Endometrial microvascular endothelial cells (primary cell): ENCODE measurements around the gene EIF4H. TPM values are rescaled to one million over a fixed set of nuclear protein-coding genes. Genes with fewer than 3 reads are reported as not detected.
"Not testable (repeated sequence)": the region's sequence is repeated elsewhere in the genome, so short reads cannot be mapped to it uniquely, and the experiment has no call there.

Experiments used
- in situ Hi-C: cut with HindIII; loops from 2 replicates; pipeline ENCODE4 v1.10.0; 2017; ENCODE audit warnings: low sequenced_read_pairs, low pct_unique_long_range_greater_than_20kb; ENCODE audit errors: inconsistent ontology term
- total RNA-seq: library from RNA; depleted of rRNA; stranded (reverse); fragments of >200 nt; gene quantifications from one replicate; pipeline ENCODE4 v1.2.3, GENCODE V29; 2015; ENCODE audit errors: inconsistent ontology term

The EIF4H gene
- total RNA-seq, 1 donor from 2014 or later = 394 TPM

GRCh38 chr7:74193054-74193453 is 18.9 kb downstream of the EIF4H start:
- in situ Hi-C loops = loop anchor here (25.0 kb wide), 4 partner anchors 94 to 331 kb away; partner anchors contain the start of genes CLIP2, LIMK1 and TMEM270

GRCh38 chr7:74193913-74194312 is 19.8 kb downstream of the EIF4H start:
- in situ Hi-C loops = loop anchor here (25.0 kb wide), 4 partner anchors 93 to 332 kb away; partner anchors contain the start of genes CLIP2, LIMK1 and TMEM270

GRCh38 chr7:74194686-74195085 is 20.5 kb downstream of the EIF4H start:
- in situ Hi-C loops = loop anchor here (25.0 kb wide), 4 partner anchors 93 to 332 kb away; partner anchors contain the start of genes CLIP2, LIMK1 and TMEM270

GRCh38 chr7:74195139-74195860 is 21.1 kb downstream of the EIF4H start:
- in situ Hi-C loops = loop anchor here (25.0 kb wide), 4 partner anchors 92 to 333 kb away; partner anchors contain the start of genes CLIP2, LIMK1 and TMEM270

- in situ Hi-C loops = loop anchor here (25.0 kb wide), 4 partner anchors 91 to 334 kb away; partner anchors contain the start of genes CLIP2, LIMK1 and TMEM270
These were observed 22.0 kb downstream of the EIF4H start for GRCh38 chr7:74195968-74196654.

- in situ Hi-C loops = loop anchor here (25.0 kb wide), 4 partner anchors 90 to 335 kb away; partner anchors contain the start of genes CLIP2, LIMK1 and TMEM270
These were observed 23.4 kb downstream of the EIF4H start for GRCh38 chr7:74197449-74198124.

GRCh38 chr7:74199551-74200355 is 25.6 kb downstream of the EIF4H start:
- in situ Hi-C loops = loop anchor here (25.0 kb wide), 4 partner anchors 88 to 337 kb away; partner anchors contain the start of genes CLIP2, LIMK1 and TMEM270

- in situ Hi-C loops = no loop called here
These were observed 28.8 kb downstream of the EIF4H start for GRCh38 chr7:74202841-74203556.

GRCh38 chr7:74203956-74204618 is 29.9 kb downstream of the EIF4H start:
- in situ Hi-C loops = no loop called here

- in situ Hi-C loops = not testable (repeated sequence)
These were observed 31.9 kb downstream of the EIF4H start for GRCh38 chr7:74206052-74206451.

- in situ Hi-C loops = no loop called here
These were observed 32.5 kb downstream of the EIF4H start for GRCh38 chr7:74206589-74207120.

GRCh38 chr7:74207586-74207985 is 33.4 kb downstream of the EIF4H start:
- in situ Hi-C loops = no loop called here

GRCh38 chr7:74208241-74208640 is 34.1 kb downstream of the EIF4H start:
- in situ Hi-C loops = not testable (repeated sequence)

- in situ Hi-C loops = no loop called here
These were observed 38.5 kb downstream of the EIF4H start for GRCh38 chr7:74212661-74213060.

- in situ Hi-C loops = no loop called here
These were observed 40.9 kb downstream of the EIF4H start for GRCh38 chr7:74214816-74215630.

- in situ Hi-C loops = no loop called here
These were observed 41.8 kb downstream of the EIF4H start for GRCh38 chr7:74215921-74216320.
